SK-N-SH (cell line): ENCODE measurements around the gene CPNE4. TPM values are rescaled to one million over a fixed set of nuclear protein-coding genes. Genes with fewer than 3 reads are reported as not detected.

Experiments used
- CTCF ChIA-PET: fragments of 300-600, 350-600 bp; formaldehyde crosslinking; extraction: SDS; loops from one replicate; lab custom pipeline; 2021; lab: Yijun Ruan, JAX
- POLR2A ChIA-PET: fragments of 350-600 bp; sonication (Branson Sonifier 250); formaldehyde crosslinking; extraction: SDS; loops from one replicate; lab custom pipeline; 2020; ENCODE audit warnings: antibody characterized with exemption, inconsistent platforms; lab: Yijun Ruan, JAX
- DNase-seq: peaks from one replicate; pipeline ENCODE4 v3.0.0; 2012
- H2AFZ ChIP-seq: fragments of 200-600 bp; sonication (generic); 2 replicates; pipeline ENCODE4 v1.8.1; 2016; ENCODE audit warnings: antibody characterized with exemption, mild to moderate bottlenecking, low read depth
- H3F3A ChIP-seq: fragments of 200-600 bp; sonication (generic); replicated peaks from 2 replicates; pipeline ENCODE3; 2016; ENCODE audit warnings: antibody characterized with exemption, mild to moderate bottlenecking; ENCODE audit not compliant: insufficient read depth
- H3K27ac ChIP-seq, 2 experiments: fragments of 200-500 bp in 1 of 2; fragments of 200-600 bp in 1 of 2; sonication (Bioruptor generic) in 1 of 2; sonication (generic), shearing (Covaris generic) in 1 of 2; 2 replicates each; pipeline versions ENCODE4 v1.5.1 to v1.6.1; 2014 to 2016; ENCODE audit warnings: low read depth in 2 of 2, inconsistent platforms in 1 of 2, low read length in 1 of 2, mild to moderate bottlenecking in 1 of 2, mixed read lengths in 1 of 2
- H3K27me3 ChIP-seq: fragments of 200-600 bp; sonication (generic), shearing (Covaris generic); 2 replicates; pipeline ENCODE4 v1.6.1; 2016; ENCODE audit warnings: mixed run types; ENCODE audit not compliant: insufficient read depth
- H3K36me3 ChIP-seq, 2 experiments: fragments of 200-500 bp in 1 of 2; fragments of 200-600 bp in 1 of 2; sonication (Bioruptor generic) in 1 of 2; sonication (generic) in 1 of 2; replicated peaks in 1 of 2; 2 replicates each; pipeline versions ENCODE3 to v1.5.1; 2014 to 2016; ENCODE audit warnings: low read length in 1 of 2, mild to moderate bottlenecking in 1 of 2; ENCODE audit not compliant: insufficient read depth in 2 of 2, control insufficient read depth in 1 of 2
- H3K4me1 ChIP-seq, 2 experiments: fragments of 200-500 bp in 1 of 2; fragments of 200-600 bp in 1 of 2; sonication (Bioruptor generic) in 1 of 2; sonication (generic), shearing (Covaris generic) in 1 of 2; 2 replicates each; pipeline versions ENCODE4 v1.5.1 to v1.6.1; 2014 to 2016; ENCODE audit warnings: low read depth in 1 of 2, low read length in 1 of 2, mixed run types in 1 of 2; ENCODE audit not compliant: insufficient read depth in 2 of 2, control insufficient read depth in 1 of 2
- H3K4me2 ChIP-seq: fragments of 200-600 bp; sonication (generic), shearing (Covaris generic); 2 replicates; pipeline ENCODE4 v1.6.1; 2017; ENCODE audit warnings: mixed run types
- H3K4me3 ChIP-seq, 2 experiments: fragments of 200-500 bp in 1 of 2; fragments of 200-600 bp in 1 of 2; sonication (Bioruptor generic) in 1 of 2; sonication (generic), shearing (Covaris generic) in 1 of 2; 2 replicates each; pipeline versions ENCODE4 v1.5.1 to v1.8.1; 2014 to 2016; ENCODE audit warnings: low read depth in 2 of 2, inconsistent platforms in 1 of 2, low read length in 1 of 2, mild to moderate bottlenecking in 1 of 2, mixed read lengths in 1 of 2, moderate library complexity in 1 of 2
- H3K79me2 ChIP-seq: fragments of 200-600 bp; sonication (generic); 2 replicates; pipeline ENCODE4 v1.8.1; 2017; ENCODE audit warnings: mild to moderate bottlenecking; ENCODE audit not compliant: insufficient read depth
- H3K9ac ChIP-seq: fragments of 200-600 bp; sonication (generic); 2 replicates; pipeline ENCODE4 v1.6.1; 2017; ENCODE audit warnings: mixed run types
- H3K9me2 ChIP-seq: fragments of 200-600 bp; sonication (generic); 2 replicates; pipeline ENCODE4 v1.6.1; 2017; ENCODE audit warnings: mixed run types
- H3K9me3 ChIP-seq: fragments of 200-600 bp; sonication (generic); 2 replicates; pipeline ENCODE4 v1.6.1; 2017; ENCODE audit warnings: mixed run types, mild to moderate bottlenecking, moderate library complexity
- H4K20me1 ChIP-seq: fragments of 200-600 bp; sonication (generic); 2 replicates; pipeline ENCODE4 v1.6.1; 2017; ENCODE audit warnings: mild to moderate bottlenecking, mixed run types; ENCODE audit not compliant: insufficient read depth
- EZH2phosphoT487 ChIP-seq: fragments of 200-600 bp; sonication (generic); IDR thresholded peaks from 2 replicates; pipeline ENCODE4 v1.6.1; 2017; ENCODE audit warnings: low read depth, mixed run types, mild to moderate bottlenecking, antibody characterized with exemption, moderate library complexity, borderline replicate concordance
- FOXM1 ChIP-seq: IDR thresholded peaks from 2 replicates; pipeline ENCODE4 v1.4.0; 2012; ENCODE audit warnings: low read depth, mild to moderate bottlenecking
- GATA2 ChIP-seq: sonication (generic); formaldehyde crosslinking; IDR thresholded peaks from 2 replicates; pipeline ENCODE4 v1.5.0; 2020; ENCODE audit warnings: mild to moderate bottlenecking, missing genetic modification reagents
- JUND ChIP-seq: IDR thresholded peaks from 2 replicates; pipeline ENCODE4 v1.4.0; 2012
- PBX3 ChIP-seq: IDR thresholded peaks from 2 replicates; pipeline ENCODE4; 2012
- RCOR1 ChIP-seq: fragments of 150-350 bp; IDR thresholded peaks from 2 replicates; pipeline ENCODE4 v1.6.1; 2017; ENCODE audit warnings: antibody characterized with exemption, low read length
- RXRA ChIP-seq: IDR thresholded peaks from 2 replicates; pipeline ENCODE4 v1.4.0; 2012; ENCODE audit warnings: low read depth, mild to moderate bottlenecking, borderline replicate concordance
- SMC3 ChIP-seq: IDR thresholded peaks from 2 replicates; pipeline ENCODE4 v1.6.1; 2012; ENCODE audit warnings: low read depth, low read length, improper control_type of control experiment
- TAF1 ChIP-seq: IDR thresholded peaks from 2 replicates; pipeline ENCODE4 v1.6.1; 2012; ENCODE audit warnings: low read depth, mild to moderate bottlenecking, low read length, moderate library complexity, borderline replicate concordance
- TCF12 ChIP-seq: IDR thresholded peaks from 2 replicates; pipeline ENCODE4 v1.4.0; 2012
- YY1 ChIP-seq: IDR thresholded peaks from 2 replicates; pipeline ENCODE4 v1.4.0; 2012; ENCODE audit warnings: low read depth, mild to moderate bottlenecking
- WGBS: methylation state at CpG from one replicate; pipeline ENCODE4 v1.1.6; 2017; ENCODE audit warnings: low lambda C conversion rate; 5-methylcytosine and 5-hydroxymethylcytosine counted together
- polyA plus RNA-seq, 3 experiments: library from polyadenylated mRNA; depleted of rRNA; stranded (reverse); fragments of >200 nt; gene quantifications; 2 replicates each; pipeline ENCODE4 v1.2.3, GENCODE V29; 2012
- TF ChIP-seq, protein P1 (sequence below): IDR thresholded peaks from 2 replicates; pipeline ENCODE4 v1.6.1; 2012; ENCODE audit warnings: mild to moderate bottlenecking, low read depth, low read length, moderate library complexity
- TF ChIP-seq, protein P2 (sequence below): fragments of 150-350 bp; IDR thresholded peaks from 2 replicates; pipeline ENCODE4 v1.6.1; 2016; ENCODE audit warnings: mild to moderate bottlenecking, low read depth, low read length

CPNE4 gene
- polyA plus RNA-seq, 1 of the 3 experiments (the other 2 are of a cell fraction), result not detected

DNA sequence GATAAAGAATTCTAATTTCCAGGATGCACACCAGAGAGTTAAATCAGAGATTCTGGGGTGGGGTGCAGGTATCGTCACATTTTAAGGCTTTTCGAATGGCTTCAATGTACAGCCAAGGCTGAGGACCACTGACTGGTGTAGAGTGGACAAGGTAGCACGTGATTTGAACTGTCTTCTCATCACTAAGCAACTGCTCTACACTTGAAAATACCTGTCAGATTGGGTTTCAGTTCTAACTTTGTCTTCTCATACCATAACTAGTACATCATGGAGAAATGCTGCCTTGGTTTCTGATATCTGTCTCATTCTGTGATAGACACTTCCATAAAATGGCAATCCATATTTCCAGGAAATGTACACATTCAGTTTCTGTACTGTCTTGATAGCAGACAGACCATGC is 474.0 kb downstream of the CPNE4 start (continued):
- TF ChIP-seq, protein P1, sequence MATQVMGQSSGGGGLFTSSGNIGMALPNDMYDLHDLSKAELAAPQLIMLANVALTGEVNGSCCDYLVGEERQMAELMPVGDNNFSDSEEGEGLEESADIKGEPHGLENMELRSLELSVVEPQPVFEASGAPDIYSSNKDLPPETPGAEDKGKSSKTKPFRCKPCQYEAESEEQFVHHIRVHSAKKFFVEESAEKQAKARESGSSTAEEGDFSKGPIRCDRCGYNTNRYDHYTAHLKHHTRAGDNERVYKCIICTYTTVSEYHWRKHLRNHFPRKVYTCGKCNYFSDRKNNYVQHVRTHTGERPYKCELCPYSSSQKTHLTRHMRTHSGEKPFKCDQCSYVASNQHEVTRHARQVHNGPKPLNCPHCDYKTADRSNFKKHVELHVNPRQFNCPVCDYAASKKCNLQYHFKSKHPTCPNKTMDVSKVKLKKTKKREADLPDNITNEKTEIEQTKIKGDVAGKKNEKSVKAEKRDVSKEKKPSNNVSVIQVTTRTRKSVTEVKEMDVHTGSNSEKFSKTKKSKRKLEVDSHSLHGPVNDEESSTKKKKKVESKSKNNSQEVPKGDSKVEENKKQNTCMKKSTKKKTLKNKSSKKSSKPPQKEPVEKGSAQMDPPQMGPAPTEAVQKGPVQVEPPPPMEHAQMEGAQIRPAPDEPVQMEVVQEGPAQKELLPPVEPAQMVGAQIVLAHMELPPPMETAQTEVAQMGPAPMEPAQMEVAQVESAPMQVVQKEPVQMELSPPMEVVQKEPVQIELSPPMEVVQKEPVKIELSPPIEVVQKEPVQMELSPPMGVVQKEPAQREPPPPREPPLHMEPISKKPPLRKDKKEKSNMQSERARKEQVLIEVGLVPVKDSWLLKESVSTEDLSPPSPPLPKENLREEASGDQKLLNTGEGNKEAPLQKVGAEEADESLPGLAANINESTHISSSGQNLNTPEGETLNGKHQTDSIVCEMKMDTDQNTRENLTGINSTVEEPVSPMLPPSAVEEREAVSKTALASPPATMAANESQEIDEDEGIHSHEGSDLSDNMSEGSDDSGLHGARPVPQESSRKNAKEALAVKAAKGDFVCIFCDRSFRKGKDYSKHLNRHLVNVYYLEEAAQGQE, result no peak
- TF ChIP-seq FOXM1 (no peak), SMC3 (no peak), PBX3 (no peak), RCOR1 (no peak), YY1 (no peak), JUND (no peak), EZH2phosphoT487 (no peak), TAF1 (no peak), GATA2 (CRISPR knock-in tag) (no peak), TCF12 (no peak), RXRA (no peak)

GRCh38 chr3:131555456-131555855 is 479.4 kb downstream of the CPNE4 start:
- Histone ChIP-seq H2AFZ (no peak overlapping the region), H3K36me3 (no peaks in the 10 kb centered on the region), H3K79me2 (no peaks in the 10 kb centered on the region), H3K27me3 (no peaks in the 10 kb centered on the region; the same call in 1 of the 2 replicates), H3K4me2 (no peak overlapping the region), H3K9me2 (no peaks in the 10 kb centered on the region), H3K4me3 (no peak overlapping the region), H3K9ac (no peak overlapping the region), H3F3A (no peaks in the 10 kb centered on the region), H3K4me1 (peaks cover 0 to 7% of the 10 kb centered on the region in 2 experiments; a peak in 2 of 4 replicates), H4K20me1 (no peaks in the 10 kb centered on the region), H3K9me3 (no peaks in the 10 kb centered on the region), H3K27ac (no peak overlapping the region)
- no peak for TF ChIP-seq SMC3
- TF ChIP-seq GATA2 (CRISPR knock-in tag), result no peak
- TF ChIP-seq, protein P2, sequence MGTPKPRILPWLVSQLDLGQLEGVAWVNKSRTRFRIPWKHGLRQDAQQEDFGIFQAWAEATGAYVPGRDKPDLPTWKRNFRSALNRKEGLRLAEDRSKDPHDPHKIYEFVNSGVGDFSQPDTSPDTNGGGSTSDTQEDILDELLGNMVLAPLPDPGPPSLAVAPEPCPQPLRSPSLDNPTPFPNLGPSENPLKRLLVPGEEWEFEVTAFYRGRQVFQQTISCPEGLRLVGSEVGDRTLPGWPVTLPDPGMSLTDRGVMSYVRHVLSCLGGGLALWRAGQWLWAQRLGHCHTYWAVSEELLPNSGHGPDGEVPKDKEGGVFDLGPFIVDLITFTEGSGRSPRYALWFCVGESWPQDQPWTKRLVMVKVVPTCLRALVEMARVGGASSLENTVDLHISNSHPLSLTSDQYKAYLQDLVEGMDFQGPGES, result no peak
- TF ChIP-seq YY1, result no peak
- WGBS, result 50% methylated on average over 2 of the region's 2 CpGs
- ChIA-PET CTCF (interaction anchor here (1.0 kb wide), 1 partner anchor 14 kb away, joined by 3 read pairs; no protein-coding TSS in a partner anchor), POLR2A (no interaction called here)
- no peak for DNase-seq
